Natural killer cell (primary cell): Measurements from ENCODE around the gene OR2M5. TPM values are rescaled to one million over a fixed set of nuclear protein-coding genes. Genes with fewer than 3 reads are reported as not detected.

Experiments
- ATAC-seq, 3 donors: fragments of 150-1000 bp in 2 of 3; fragments of 200-7000 bp in 1 of 3; cut with Tn5 transposase; 1 replicate in 1 of 3; 2 replicates in 2 of 3; pipeline ENCODE4 v1.10.0; 2021; ENCODE audit warnings: mild to moderate bottlenecking in 2 of 3, moderate library complexity in 2 of 3
- DNase-seq, 2 donors: peaks; one replicate each; pipeline versions ENCODE4 v3.0.0 to v3.0.0-alpha.2; 2013 to 2021; ENCODE audit warnings: mixed read lengths in 1 of 2
- H3K27ac ChIP-seq: one replicate; pipeline ENCODE4 v1.5.1; 2013; ENCODE audit warnings: mild to moderate bottlenecking, low read length
- H3K27me3 ChIP-seq: one replicate; pipeline ENCODE4 v1.6.1; 2013; ENCODE audit warnings: low read length; ENCODE audit not compliant: control insufficient read depth, insufficient read depth
- H3K36me3 ChIP-seq: one replicate; pipeline ENCODE4 v1.6.1; 2013; ENCODE audit warnings: low read length; ENCODE audit not compliant: control insufficient read depth, insufficient read depth
- H3K4me1 ChIP-seq: one replicate; pipeline ENCODE4 v1.6.1; 2013; ENCODE audit warnings: low read length; ENCODE audit not compliant: control insufficient read depth, insufficient read depth
- H3K4me3 ChIP-seq: one replicate; pipeline ENCODE4 v1.5.1; 2013; ENCODE audit warnings: low read length
- H3K9me3 ChIP-seq: one replicate; pipeline ENCODE4 v1.6.1; 2013; ENCODE audit warnings: low read length; ENCODE audit not compliant: control insufficient read depth, insufficient read depth
- H3K27ac Mint-ChIP-seq, 2 donors: one replicate each; pipeline ENCODE4 v1.8.0; 2022; ENCODE audit warnings: mild to moderate bottlenecking in 2 of 2, mixed read lengths in 2 of 2, moderate library complexity in 1 of 2
- H3K27me3 Mint-ChIP-seq, 2 donors: one replicate each; pipeline ENCODE4 v1.8.0; 2022; ENCODE audit warnings: low read depth in 2 of 2, mixed read lengths in 2 of 2
- H3K36me3 Mint-ChIP-seq: one replicate; pipeline ENCODE4 v1.8.0; 2022; ENCODE audit warnings: mixed read lengths
- H3K4me1 Mint-ChIP-seq, 2 donors: one replicate each; pipeline ENCODE4 v1.8.0; 2022; ENCODE audit warnings: mixed read lengths in 2 of 2
- H3K4me3 Mint-ChIP-seq: one replicate; pipeline ENCODE4 v1.8.0; 2022; ENCODE audit warnings: mild to moderate bottlenecking, moderate library complexity, mixed read lengths
- H3K9me3 Mint-ChIP-seq, 2 donors: one replicate each; pipeline ENCODE4 v1.8.0; 2022; ENCODE audit warnings: mixed read lengths in 2 of 2
- CTCF ChIP-seq: fragments of 200-600 bp; IDR thresholded peaks from one replicate; pipeline ENCODE4 v1.8.0; 2022; ENCODE audit warnings: antibody characterized with exemption
- WGBS: methylation state at CpG from one replicate; pipeline ENCODE4 v1.1.7; 2013; ENCODE audit warnings: missing lambda C conversion rate; ENCODE audit not compliant: insufficient coverage; 5-methylcytosine and 5-hydroxymethylcytosine counted together
- intact Hi-C: fragments of 100-400 bp; cut with micrococcal nuclease; formaldehyde crosslinking; loops from one replicate; pipeline ENCODE4 v1.14.2; 2022
- total RNA-seq, 4 donors: library from RNA; stranded (reverse); fragments of 120-200 nt in 1 of 4; gene quantifications; one replicate each; pipeline versions ENCODE4 v1.2.3 to v1.2.4, GENCODE V29; 2013 to 2022

Gene OR2M5
- total RNA-seq = not detected
- not detected for total RNA-seq (2013)

GRCh38 chr1:248144513-248145198, at the start of gene OR2M5:
OR2M5 (plus strand) TSS chr1:248145148; CDS start chr1:248145148, 0 bp downstream.
- no peak within 1 kb of the TSS for H3K4me3 Mint-ChIP-seq
- H3K36me3 Mint-ChIP-seq = no peaks in the 10 kb centered on the region
- no peaks in the 10 kb centered on the region for H3K4me1 Mint-ChIP-seq
- H3K9me3 ChIP-seq = no peaks in the 10 kb centered on the region
- no peak within 1 kb of the TSS for H3K4me3 ChIP-seq
- no peak for TF ChIP-seq CTCF
- no peaks in the 10 kb centered on the region for H3K27me3 ChIP-seq
- H3K9me3 Mint-ChIP-seq = peaks cover 8 to 9% of the 10 kb centered on the region in 2 donors
- H3K27me3 Mint-ChIP-seq = no peaks in the 10 kb centered on the region
- intact Hi-C loops = no loop called here
- H3K36me3 ChIP-seq = no peaks in the 10 kb centered on the region
- H3K27ac Mint-ChIP-seq = no peak within 1 kb of the TSS
- H3K27ac ChIP-seq = no peak within 1 kb of the TSS
- DNase-seq (no peak), ATAC-seq (no peak)
- H3K4me1 ChIP-seq = no peaks in the 10 kb centered on the region
- 100% methylated on average over 1 of the region's 3 CpGs for WGBS

GRCh38 chr1:248098529-248098928, 46.4 kb upstream of the OR2M5 start:
- no peak overlapping the region for H3K4me3 ChIP-seq
- Mint-ChIP-seq H3K9me3 (peaks cover 3 to 9% of the 10 kb centered on the region in 2 donors), H3K27ac (no peak overlapping the region), H3K4me1 (no peaks in the 10 kb centered on the region), H3K4me3 (no peak overlapping the region), H3K27me3 (no peaks in the 10 kb centered on the region), H3K36me3 (no peaks in the 10 kb centered on the region)
- intact Hi-C loops = no loop called here
- DNase-seq = no peak
- WGBS = no CpG with 5 or more reads among the region's 1 CpG
- H3K36me3 ChIP-seq = no peaks in the 10 kb centered on the region
- no peak for TF ChIP-seq CTCF
- no peak overlapping the region for H3K27ac ChIP-seq
- H3K4me1 ChIP-seq = no peaks in the 10 kb centered on the region
- no peaks in the 10 kb centered on the region for H3K9me3 ChIP-seq
- no peak for ATAC-seq
- H3K27me3 ChIP-seq = no peaks in the 10 kb centered on the region

- H3K9me3 Mint-ChIP-seq = peaks cover 2 to 10% of the 10 kb centered on the region in 2 donors
- Histone ChIP-seq H3K27me3 (no peaks in the 10 kb centered on the region), H3K4me1 (no peaks in the 10 kb centered on the region), H3K4me3 (no peak overlapping the region), H3K36me3 (no peaks in the 10 kb centered on the region), H3K27ac (no peak overlapping the region), H3K9me3 (peaks cover 4% of the 10 kb centered on the region)
- H3K4me3 Mint-ChIP-seq = no peak overlapping the region
- TF ChIP-seq CTCF = no peak
- H3K4me1 Mint-ChIP-seq = no peaks in the 10 kb centered on the region
- no peaks in the 10 kb centered on the region for H3K36me3 Mint-ChIP-seq
- ATAC-seq (no peak), DNase-seq (no peak)
- H3K27me3 Mint-ChIP-seq = no peaks in the 10 kb centered on the region
- intact Hi-C loops = no loop called here
- no peak overlapping the region for H3K27ac Mint-ChIP-seq
Measured at GRCh38 chr1:248102847-248103246, 42.1 kb upstream of the OR2M5 start.

GRCh38 chr1:248111157-248111556, 33.8 kb upstream of the OR2M5 start:
- no peaks in the 10 kb centered on the region for H3K4me1 ChIP-seq
- Mint-ChIP-seq H3K36me3 (peaks cover 14% of the 10 kb centered on the region), H3K9me3 (peaks cover 22 to 33% of the 10 kb centered on the region in 2 donors), H3K27ac (no peak overlapping the region), H3K4me1 (no peaks in the 10 kb centered on the region), H3K4me3 (no peak overlapping the region), H3K27me3 (no peaks in the 10 kb centered on the region)
- no peak overlapping the region for H3K27ac ChIP-seq
- no peak overlapping the region for H3K4me3 ChIP-seq
- ATAC-seq (no peak), DNase-seq (no peak)
- no peaks in the 10 kb centered on the region for H3K27me3 ChIP-seq
- peaks cover 16% of the 10 kb centered on the region for H3K9me3 ChIP-seq
- intact Hi-C loops = no loop called here
- TF ChIP-seq CTCF = no peak
- H3K36me3 ChIP-seq = no peaks in the 10 kb centered on the region
- 88% methylated on average over 5 of the region's 5 CpGs for WGBS
